Measurements from ENCODE around the gene GP1BB.
"Not testable (repeated sequence)": the region's sequence is repeated elsewhere in the genome, so short reads cannot be mapped to it uniquely, and the experiment has no call there.

The GP1BB gene

GRCh38 chr22:19714312-19715187 is 8.8 kb upstream of the GP1BB start, which contains the start of gene SEPTIN5:
TSS of gene SEPTIN5 (plus strand) at chr22:19714503. CDS start at chr22:19714589, 86 bp downstream.
- no peak for DNase-seq

- DNase-seq, result no peak
Observed at GRCh38 chr22:19715188-19715930, 8.0 kb upstream of the GP1BB start.

- DNase-seq, result no peak
Observed at GRCh38 chr22:19716041-19716828, 7.1 kb upstream of the GP1BB start.

GRCh38 chr22:19716829-19717105 is 6.6 kb upstream of the GP1BB start:
- no peak for DNase-seq

GRCh38 chr22:19717181-19717580 is 6.2 kb upstream of the GP1BB start:
- no peak for DNase-seq

- DNase-seq, result no peak
Observed at GRCh38 chr22:19717691-19718455, 5.5 kb upstream of the GP1BB start.

- DNase-seq, result no peak
Observed at GRCh38 chr22:19718456-19719049, 4.8 kb upstream of the GP1BB start.

- no peak for DNase-seq
Observed at GRCh38 chr22:19719050-19719482, 4.3 kb upstream of the GP1BB start.

- no peak for DNase-seq
Observed at GRCh38 chr22:19719488-19720021, 3.8 kb upstream of the GP1BB start.

GRCh38 chr22:19720150-19720827 is 3.0 kb upstream of the GP1BB start:
- no peak for DNase-seq

- DNase-seq, result no peak
Observed at GRCh38 chr22:19720999-19721329, 2.4 kb upstream of the GP1BB start.

GRCh38 chr22:19721330-19722177 is 1.8 kb upstream of the GP1BB start:
- DNase-seq, result no peak

- no peak for DNase-seq
Observed at GRCh38 chr22:19722178-19722981, 959 bp upstream of the GP1BB start.

GRCh38 chr22:19722982-19723231 is 432 bp upstream of the GP1BB start:
- DNase-seq, result no peak

GRCh38 chr22:19723983-19724827 is 866 bp downstream of the GP1BB start:
- DNase-seq, result no peak

- DNase-seq, result no peak
Observed at GRCh38 chr22:19724927-19725661, 1.8 kb downstream of the GP1BB start.

GRCh38 chr22:19726064-19726788 is 2.9 kb downstream of the GP1BB start:
- not testable (repeated sequence) for DNase-seq
